DOHH2 (cell line): ENCODE measurements around the gene MMEL1.

Source experiments
- EZH2phosphoT487 ChIP-seq: fragments of 200-600 bp; sonication (generic); IDR thresholded peaks from 2 replicates; pipeline ENCODE4 v1.6.1; 2017; ENCODE audit warnings: borderline replicate concordance, mild to moderate bottlenecking, antibody characterized with exemption, low read length, moderate library complexity, mixed read lengths
- TF ChIP-seq, protein P1 (sequence below): fragments of 200-600 bp; sonication (generic); IDR thresholded peaks from one replicate; pipeline ENCODE4 v1.5.1; 2014; ENCODE audit warnings: antibody characterized with exemption, mild to moderate bottlenecking, low read depth, low read length; ENCODE audit not compliant: poor library complexity, severe bottlenecking

DNA sequence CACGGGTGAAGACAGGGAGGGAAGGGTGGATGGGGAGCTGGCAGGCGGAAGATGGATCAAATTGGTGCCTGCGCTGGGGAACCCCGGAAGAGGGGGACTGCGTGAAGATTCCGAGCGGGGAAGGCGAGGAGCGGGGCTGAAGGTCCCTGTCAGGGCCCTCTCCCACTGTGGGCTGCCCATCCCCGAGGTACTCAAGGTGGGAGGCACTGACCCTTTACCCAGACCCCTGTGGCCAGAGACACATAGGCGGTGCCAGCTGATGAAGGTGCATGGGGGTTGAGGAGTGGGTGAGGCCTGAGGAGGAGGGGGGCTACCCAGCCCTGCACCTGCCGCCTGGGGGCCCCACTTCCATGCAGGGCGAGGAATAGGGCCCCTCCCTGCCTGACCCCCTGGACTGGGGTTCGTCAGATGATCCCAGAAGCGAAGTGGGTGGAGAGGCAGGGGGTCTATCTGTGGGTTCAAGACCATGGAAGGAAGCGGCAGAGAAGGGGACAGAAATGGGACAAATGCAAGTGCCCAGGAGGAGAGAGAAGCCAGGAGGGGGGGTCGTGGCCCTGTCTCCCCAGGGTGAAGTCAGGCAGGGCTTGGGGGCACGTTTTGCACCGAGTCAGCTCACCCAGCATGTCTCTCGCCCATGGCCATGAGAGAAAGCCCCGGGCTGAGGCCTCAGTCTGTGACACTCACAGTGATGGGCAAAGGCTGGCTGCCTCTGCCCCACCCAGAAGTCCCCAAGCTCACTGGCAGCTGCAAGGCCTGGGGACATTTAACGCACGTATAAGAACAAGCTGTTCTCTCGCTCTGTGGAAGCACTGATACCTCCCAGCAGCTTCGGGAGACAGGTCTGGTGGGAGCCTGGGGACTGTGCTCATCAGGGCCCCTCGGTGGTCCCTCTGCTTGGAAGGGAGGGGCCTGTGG lies 7.0 kb upstream of the MMEL1 start:
- TF ChIP-seq, protein P1, sequence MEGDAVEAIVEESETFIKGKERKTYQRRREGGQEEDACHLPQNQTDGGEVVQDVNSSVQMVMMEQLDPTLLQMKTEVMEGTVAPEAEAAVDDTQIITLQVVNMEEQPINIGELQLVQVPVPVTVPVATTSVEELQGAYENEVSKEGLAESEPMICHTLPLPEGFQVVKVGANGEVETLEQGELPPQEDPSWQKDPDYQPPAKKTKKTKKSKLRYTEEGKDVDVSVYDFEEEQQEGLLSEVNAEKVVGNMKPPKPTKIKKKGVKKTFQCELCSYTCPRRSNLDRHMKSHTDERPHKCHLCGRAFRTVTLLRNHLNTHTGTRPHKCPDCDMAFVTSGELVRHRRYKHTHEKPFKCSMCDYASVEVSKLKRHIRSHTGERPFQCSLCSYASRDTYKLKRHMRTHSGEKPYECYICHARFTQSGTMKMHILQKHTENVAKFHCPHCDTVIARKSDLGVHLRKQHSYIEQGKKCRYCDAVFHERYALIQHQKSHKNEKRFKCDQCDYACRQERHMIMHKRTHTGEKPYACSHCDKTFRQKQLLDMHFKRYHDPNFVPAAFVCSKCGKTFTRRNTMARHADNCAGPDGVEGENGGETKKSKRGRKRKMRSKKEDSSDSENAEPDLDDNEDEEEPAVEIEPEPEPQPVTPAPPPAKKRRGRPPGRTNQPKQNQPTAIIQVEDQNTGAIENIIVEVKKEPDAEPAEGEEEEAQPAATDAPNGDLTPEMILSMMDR = no peak
- TF ChIP-seq EZH2phosphoT487 = no peak
